Panc1 (cell line): ENCODE data around the gene DUSP12. TPM values are rescaled to one million over a fixed set of nuclear protein-coding genes. Genes with fewer than 3 reads are reported as not detected.

ENCODE experiments used
- ATAC-seq: fragments of 200-7000 bp; cut with Tn5 transposase; 2 replicates; pipeline ENCODE4 v1.9.1; 2020; ENCODE audit warnings: mild to moderate bottlenecking, moderate library complexity
- BruUV-seq: library from RNA; stranded (reverse); fragments of 400-500 nt; replicated peaks from 2 replicates; lab custom pipeline; 2021; lab: Mats Ljungman, UMichigan
- CTCF ChIA-PET: fragments of 300-600 bp; sonication (Branson Sonifier 250); formaldehyde crosslinking; loops from one replicate; lab custom pipeline; 2022; ENCODE audit warnings: antibody characterized with exemption; lab: Charles Lee
- POLR2A ChIA-PET: fragments of 300-600 bp; sonication (Branson Sonifier 250); formaldehyde crosslinking; loops from one replicate; lab custom pipeline; 2022; ENCODE audit warnings: antibody characterized with exemption; lab: Charles Lee
- DNase-seq: peaks from one replicate; pipeline ENCODE4 v3.0.0-alpha.2; 2010; ENCODE audit warnings: low read depth, low spot score
- H3K27ac ChIP-seq: 2 replicates; pipeline ENCODE4 v1.5.1; 2011; ENCODE audit warnings: mild to moderate bottlenecking, low read length, inconsistent platforms
- H3K27me3 ChIP-seq: fragments of 200-500 bp; sonication (Bioruptor generic); 2 replicates; pipeline ENCODE4 v1.6.0; 2014; ENCODE audit warnings: low read length, inconsistent platforms; ENCODE audit not compliant: control insufficient read depth, insufficient read depth
- H3K36me3 ChIP-seq: fragments of 200-500 bp; sonication (Bioruptor generic); 2 replicates; pipeline ENCODE4 v1.5.1; 2014; ENCODE audit warnings: inconsistent platforms, mild to moderate bottlenecking, low read length, moderate library complexity; ENCODE audit not compliant: control insufficient read depth, insufficient read depth
- H3K4me1 ChIP-seq: 2 replicates; pipeline ENCODE4 v1.5.1; 2011; ENCODE audit warnings: inconsistent platforms, mild to moderate bottlenecking, low read length, moderate library complexity; ENCODE audit not compliant: control insufficient read depth, insufficient read depth
- H3K4me3 ChIP-seq, 2 experiments: 2 replicates each; pipeline ENCODE4 v1.5.1; 2011 to 2012; ENCODE audit warnings: low read depth in 2 of 2, low read length in 2 of 2, mild to moderate bottlenecking in 2 of 2, inconsistent platforms in 1 of 2, moderate library complexity in 1 of 2
- H3K9me3 ChIP-seq: fragments of 200-500 bp; sonication (Bioruptor generic); 2 replicates; pipeline ENCODE4 v1.5.1; 2014; ENCODE audit warnings: low read depth, mild to moderate bottlenecking, inconsistent platforms, low read length, moderate library complexity; ENCODE audit not compliant: control insufficient read depth, insufficient read depth
- POLR2AphosphoS5 ChIP-seq: IDR thresholded peaks from 2 replicates; pipeline ENCODE4 v1.6.1; 2012; ENCODE audit warnings: mild to moderate bottlenecking, low read depth, low read length, moderate library complexity
- SIN3A ChIP-seq: IDR thresholded peaks from 2 replicates; pipeline ENCODE4 v1.6.1; 2012; ENCODE audit warnings: low read depth, mild to moderate bottlenecking, low read length, moderate library complexity, borderline replicate concordance; ENCODE audit not compliant: insufficient read depth
- TCF7L2 ChIP-seq: IDR thresholded peaks from 2 replicates; pipeline ENCODE4 v1.6.1; 2011; ENCODE audit warnings: mild to moderate bottlenecking, low read depth, low read length, inconsistent platforms
- in situ Hi-C: cut with HindIII; loops from 2 replicates; pipeline ENCODE4 v1.10.0; 2016; ENCODE audit warnings: low sequenced_read_pairs, low pct_unique_long_range_greater_than_20kb
- intact Hi-C: fragments of 100-400 bp; cut with micrococcal nuclease; formaldehyde crosslinking; loops from one replicate; pipeline ENCODE4 v1.10.0; 2022; ENCODE audit not compliant: unreplicated experiment
- total RNA-seq: library from RNA; stranded (reverse); gene quantifications from one replicate; pipeline ENCODE4 v1.2.1, GENCODE V29; 2021; ENCODE audit not compliant: unreplicated experiment
- TF ChIP-seq, protein P1 (sequence below): fragments of 450-650 bp; IDR thresholded peaks from 2 replicates; pipeline ENCODE4 v1.5.1; 2017; ENCODE audit warnings: mild to moderate bottlenecking
- TF ChIP-seq, protein P2 (sequence below), 2 experiments: IDR thresholded peaks; 2 replicates each; pipeline ENCODE4 v1.6.1; 2011 to 2012; ENCODE audit warnings: low read depth in 2 of 2, control low read depth in 1 of 2, low read length in 1 of 2, mild to moderate bottlenecking in 1 of 2, moderate library complexity in 1 of 2; ENCODE audit not compliant: insufficient read depth in 1 of 2

The DUSP12 gene
- total RNA-seq, 1 experiment from 2014 or later: 22.0 TPM

DNA sequence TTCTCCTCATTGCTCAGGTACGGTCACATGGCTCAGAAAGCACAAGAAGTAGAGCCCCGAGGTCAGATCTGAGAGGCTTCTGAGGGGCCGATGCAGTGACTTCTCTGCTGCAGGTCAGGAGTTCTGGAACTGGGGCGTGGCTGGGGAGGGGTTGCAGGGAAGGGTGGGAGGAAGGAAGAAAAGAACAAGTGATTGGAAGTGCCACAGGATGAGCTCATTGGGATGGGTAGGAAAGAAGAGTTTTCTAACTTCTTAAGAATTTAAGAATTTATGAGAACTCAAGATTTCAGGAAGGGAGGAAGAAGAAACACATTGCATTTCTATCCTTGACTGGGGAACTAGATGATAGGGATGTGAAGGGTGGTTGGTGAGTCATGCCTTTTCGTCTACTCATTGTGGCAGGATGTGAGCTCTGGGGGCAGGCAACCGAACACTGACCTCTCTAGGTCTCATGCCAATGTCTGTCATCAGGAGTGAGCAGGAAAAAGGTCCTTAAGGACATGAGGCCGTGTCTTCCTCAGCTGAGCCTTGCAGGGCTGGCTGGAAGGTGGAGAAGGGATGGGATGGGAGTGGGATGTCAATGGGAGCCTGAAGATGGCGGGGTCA, 27.7 kb upstream of the DUSP12 start:
- Histone ChIP-seq H3K27me3 (no peaks in the 10 kb centered on the region), H3K9me3 (no peaks in the 10 kb centered on the region), H3K27ac (no peak overlapping the region), H3K4me3 (no peak overlapping the region), H3K4me1 (no peaks in the 10 kb centered on the region), H3K36me3 (no peaks in the 10 kb centered on the region; the same call in 1 of the 2 replicates)
- BruUV-seq: no TSS peak
- no peak for DNase-seq
- TF ChIP-seq, protein P1, sequence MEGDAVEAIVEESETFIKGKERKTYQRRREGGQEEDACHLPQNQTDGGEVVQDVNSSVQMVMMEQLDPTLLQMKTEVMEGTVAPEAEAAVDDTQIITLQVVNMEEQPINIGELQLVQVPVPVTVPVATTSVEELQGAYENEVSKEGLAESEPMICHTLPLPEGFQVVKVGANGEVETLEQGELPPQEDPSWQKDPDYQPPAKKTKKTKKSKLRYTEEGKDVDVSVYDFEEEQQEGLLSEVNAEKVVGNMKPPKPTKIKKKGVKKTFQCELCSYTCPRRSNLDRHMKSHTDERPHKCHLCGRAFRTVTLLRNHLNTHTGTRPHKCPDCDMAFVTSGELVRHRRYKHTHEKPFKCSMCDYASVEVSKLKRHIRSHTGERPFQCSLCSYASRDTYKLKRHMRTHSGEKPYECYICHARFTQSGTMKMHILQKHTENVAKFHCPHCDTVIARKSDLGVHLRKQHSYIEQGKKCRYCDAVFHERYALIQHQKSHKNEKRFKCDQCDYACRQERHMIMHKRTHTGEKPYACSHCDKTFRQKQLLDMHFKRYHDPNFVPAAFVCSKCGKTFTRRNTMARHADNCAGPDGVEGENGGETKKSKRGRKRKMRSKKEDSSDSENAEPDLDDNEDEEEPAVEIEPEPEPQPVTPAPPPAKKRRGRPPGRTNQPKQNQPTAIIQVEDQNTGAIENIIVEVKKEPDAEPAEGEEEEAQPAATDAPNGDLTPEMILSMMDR: no peak
- TF ChIP-seq POLR2AphosphoS5 (no peak), SIN3A (no peak), TCF7L2 (no peak)
- TF ChIP-seq, protein P2, sequence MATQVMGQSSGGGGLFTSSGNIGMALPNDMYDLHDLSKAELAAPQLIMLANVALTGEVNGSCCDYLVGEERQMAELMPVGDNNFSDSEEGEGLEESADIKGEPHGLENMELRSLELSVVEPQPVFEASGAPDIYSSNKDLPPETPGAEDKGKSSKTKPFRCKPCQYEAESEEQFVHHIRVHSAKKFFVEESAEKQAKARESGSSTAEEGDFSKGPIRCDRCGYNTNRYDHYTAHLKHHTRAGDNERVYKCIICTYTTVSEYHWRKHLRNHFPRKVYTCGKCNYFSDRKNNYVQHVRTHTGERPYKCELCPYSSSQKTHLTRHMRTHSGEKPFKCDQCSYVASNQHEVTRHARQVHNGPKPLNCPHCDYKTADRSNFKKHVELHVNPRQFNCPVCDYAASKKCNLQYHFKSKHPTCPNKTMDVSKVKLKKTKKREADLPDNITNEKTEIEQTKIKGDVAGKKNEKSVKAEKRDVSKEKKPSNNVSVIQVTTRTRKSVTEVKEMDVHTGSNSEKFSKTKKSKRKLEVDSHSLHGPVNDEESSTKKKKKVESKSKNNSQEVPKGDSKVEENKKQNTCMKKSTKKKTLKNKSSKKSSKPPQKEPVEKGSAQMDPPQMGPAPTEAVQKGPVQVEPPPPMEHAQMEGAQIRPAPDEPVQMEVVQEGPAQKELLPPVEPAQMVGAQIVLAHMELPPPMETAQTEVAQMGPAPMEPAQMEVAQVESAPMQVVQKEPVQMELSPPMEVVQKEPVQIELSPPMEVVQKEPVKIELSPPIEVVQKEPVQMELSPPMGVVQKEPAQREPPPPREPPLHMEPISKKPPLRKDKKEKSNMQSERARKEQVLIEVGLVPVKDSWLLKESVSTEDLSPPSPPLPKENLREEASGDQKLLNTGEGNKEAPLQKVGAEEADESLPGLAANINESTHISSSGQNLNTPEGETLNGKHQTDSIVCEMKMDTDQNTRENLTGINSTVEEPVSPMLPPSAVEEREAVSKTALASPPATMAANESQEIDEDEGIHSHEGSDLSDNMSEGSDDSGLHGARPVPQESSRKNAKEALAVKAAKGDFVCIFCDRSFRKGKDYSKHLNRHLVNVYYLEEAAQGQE (IDR thresholded peaks at IDR 0.05; ENCODE audit: insufficient read depth in 1 of 2, low read depth in 2 of 2, low read length in 1 of 2): no peak
- POLR2A ChIA-PET: interaction anchor here (0.5 kb wide), 1 partner anchor 535 kb away, joined by 3 read pairs; no protein-coding TSS in a partner anchor
- in situ Hi-C loops: no loop called here
- ATAC-seq: no peak
- intact Hi-C loops: no loop called here
- CTCF ChIA-PET: no interaction called here

DNA sequence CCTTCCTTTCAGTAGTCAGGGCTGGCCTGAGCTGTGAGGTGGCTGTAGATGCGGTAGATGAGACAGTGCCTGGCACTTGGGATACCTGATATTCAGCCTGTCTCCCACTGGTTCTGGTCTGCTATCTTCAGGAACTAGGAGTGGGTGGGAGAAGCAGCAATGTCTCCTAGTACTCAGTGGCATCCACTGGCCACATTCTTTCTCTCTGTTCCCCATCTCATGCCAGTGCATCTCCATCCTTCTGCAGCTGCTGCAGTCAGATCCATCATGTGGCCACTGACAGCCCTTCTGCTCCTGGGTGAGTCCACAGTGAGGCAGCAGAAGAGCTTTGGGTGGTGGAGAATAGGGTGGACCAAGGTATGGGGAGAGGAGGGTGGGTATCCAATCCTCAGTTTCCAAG, 27.2 kb upstream of the DUSP12 start:
- in situ Hi-C loops: no loop called here
- H3K36me3 ChIP-seq: no peaks in the 10 kb centered on the region; the same call in 1 of the 2 replicates
- CTCF ChIA-PET: no interaction called here

More for the DNA sequence above, 27.2 kb upstream of the DUSP12 start:
- H3K4me3 ChIP-seq: no peak overlapping the region
- intact Hi-C loops: no loop called here
- no peak for DNase-seq
- no peaks in the 10 kb centered on the region for H3K9me3 ChIP-seq
- H3K27ac ChIP-seq: no peak overlapping the region
- BruUV-seq: no TSS peak
- POLR2A ChIA-PET: interaction anchor here (0.5 kb wide), 1 partner anchor 536 kb away, joined by 3 read pairs; no protein-coding TSS in a partner anchor
- TF ChIP-seq, protein P1: no peak
- no peak for TF ChIP-seq POLR2AphosphoS5
- TF ChIP-seq TCF7L2: no peak
- no peak for TF ChIP-seq SIN3A
- TF ChIP-seq, protein P2 (IDR thresholded peaks at IDR 0.05; ENCODE audit: insufficient read depth in 1 of 2, low read depth in 2 of 2, low read length in 1 of 2): no peak
- H3K4me1 ChIP-seq: no peaks in the 10 kb centered on the region
- H3K27me3 ChIP-seq: no peaks in the 10 kb centered on the region
- no peak for ATAC-seq
